Ramos (cell line): ENCODE data around the gene AQP9.
"Not testable (repeated sequence)": the region's sequence is repeated elsewhere in the genome, so short reads cannot be mapped to it uniquely, and the experiment has no call there.

Experiments used
- in situ Hi-C: fragments of 300-500 bp; cut with MboI; formaldehyde crosslinking; loops from one replicate; pipeline ENCODE4 v1.14.3; 2022; ENCODE audit warnings: low sequenced_read_pairs; ENCODE audit not compliant: unreplicated experiment

Gene AQP9

GRCh38 chr15:58175955-58176354 is 37.8 kb downstream of the AQP9 start:
- in situ Hi-C loops, result no loop called here

GRCh38 chr15:58178668-58179067 is 40.5 kb downstream of the AQP9 start:
- in situ Hi-C loops, result no loop called here

GRCh38 chr15:58179206-58179605 is 41.0 kb downstream of the AQP9 start:
- in situ Hi-C loops, result no loop called here

- in situ Hi-C loops, result no loop called here
These were observed 41.7 kb downstream of the AQP9 start for GRCh38 chr15:58179741-58180381.

GRCh38 chr15:58182460-58183163 is 44.4 kb downstream of the AQP9 start:
- in situ Hi-C loops, result no loop called here

- in situ Hi-C loops, result no loop called here
These were observed 47.3 kb downstream of the AQP9 start for GRCh38 chr15:58185439-58185838.

- in situ Hi-C loops, result no loop called here
These were observed 51.1 kb downstream of the AQP9 start for GRCh38 chr15:58189148-58189811.

GRCh38 chr15:58190419-58190818 is 52.2 kb downstream of the AQP9 start:
- in situ Hi-C loops, result no loop called here

GRCh38 chr15:58193636-58194035 is 55.5 kb downstream of the AQP9 start:
- in situ Hi-C loops, result not testable (repeated sequence)

GRCh38 chr15:58200739-58201138 is 62.6 kb downstream of the AQP9 start:
- in situ Hi-C loops, result no loop called here

GRCh38 chr15:58201516-58201915 is 63.3 kb downstream of the AQP9 start:
- in situ Hi-C loops, result no loop called here

- in situ Hi-C loops, result no loop called here
These were observed 65.4 kb downstream of the AQP9 start for GRCh38 chr15:58203537-58203936.

- in situ Hi-C loops, result no loop called here
These were observed 68.0 kb downstream of the AQP9 start for GRCh38 chr15:58206151-58206550.

- in situ Hi-C loops, result not testable (repeated sequence)
These were observed 70.0 kb downstream of the AQP9 start for GRCh38 chr15:58208217-58208616.

GRCh38 chr15:58209007-58209481 is 70.9 kb downstream of the AQP9 start:
- in situ Hi-C loops, result not testable (repeated sequence)

GRCh38 chr15:58210031-58210430 is 71.8 kb downstream of the AQP9 start:
- in situ Hi-C loops, result not testable (repeated sequence)

GRCh38 chr15:58212909-58213526 is 74.8 kb downstream of the AQP9 start:
- in situ Hi-C loops, result no loop called here

GRCh38 chr15:58213587-58214338 is 75.6 kb downstream of the AQP9 start:
- in situ Hi-C loops, result no loop called here

- in situ Hi-C loops, result no loop called here
These were observed 76.6 kb downstream of the AQP9 start for GRCh38 chr15:58214591-58215340.
